Activated effector memory CD4-positive, alpha-beta T cell treated with Interleukin-2 at 50 U/mL for 16 hours (primary cell): ENCODE results near the gene TRIM41.
"Not testable (repeated sequence)": the region's sequence is repeated elsewhere in the genome, so short reads cannot be mapped to it uniquely, and the experiment has no call there.

ENCODE experiments used
- DNase-seq: peaks from one replicate; pipeline ENCODE4 v3.0.0-alpha.2; 2020

The TRIM41 gene

GRCh38 chr5:181223058-181223728, at the start of gene TRIM41:
TSS of gene TRIM41 (plus strand) at chr5:181223281. CDS start at chr5:181224000, 719 bp downstream.
- DNase-seq = peak; percentile 97

DNA sequence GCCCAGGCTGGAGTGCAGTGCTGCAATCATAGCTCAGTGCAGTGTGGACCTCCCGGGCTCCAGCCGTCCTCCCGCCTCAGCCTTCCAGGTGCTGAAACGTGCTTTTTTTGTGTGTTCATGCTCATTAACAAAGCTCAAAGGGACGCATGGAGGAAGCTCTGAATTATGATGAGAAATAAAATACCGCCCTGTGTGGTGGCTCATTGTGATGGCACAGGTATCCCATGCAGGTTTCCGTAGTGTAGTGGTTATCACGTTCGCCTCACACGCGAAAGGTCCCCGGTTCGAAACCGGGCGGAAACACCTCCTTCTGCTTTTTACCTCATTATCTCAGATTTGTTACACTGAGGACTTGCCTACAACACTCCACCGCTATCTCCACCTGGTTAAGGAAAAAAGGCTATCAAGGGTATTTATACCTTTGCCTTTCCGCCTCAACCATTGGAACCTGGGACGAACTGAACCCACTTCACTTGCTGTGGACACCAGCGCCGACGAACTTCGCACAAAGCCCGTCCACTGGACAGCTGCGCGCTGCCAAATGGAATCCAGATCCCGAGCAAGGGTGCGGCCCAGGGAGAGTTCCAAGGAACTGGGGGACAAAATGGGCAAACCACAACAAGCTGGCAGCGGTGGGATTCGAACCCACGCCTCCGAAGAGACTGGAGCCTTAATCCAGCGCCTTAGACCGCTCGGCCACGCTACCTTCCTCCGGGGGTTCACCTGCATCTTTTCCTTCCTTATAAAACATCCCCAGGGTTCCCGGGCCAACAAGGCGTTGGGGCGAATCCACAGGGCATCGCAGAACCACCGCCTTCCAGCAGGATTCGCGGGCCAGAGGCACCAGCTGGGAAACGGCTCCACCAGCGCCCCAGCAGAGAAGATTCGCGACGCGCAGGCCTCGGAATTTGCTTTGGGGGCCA, 49.4 kb upstream of the TRIM41 start:
- no peak for DNase-seq

DNA sequence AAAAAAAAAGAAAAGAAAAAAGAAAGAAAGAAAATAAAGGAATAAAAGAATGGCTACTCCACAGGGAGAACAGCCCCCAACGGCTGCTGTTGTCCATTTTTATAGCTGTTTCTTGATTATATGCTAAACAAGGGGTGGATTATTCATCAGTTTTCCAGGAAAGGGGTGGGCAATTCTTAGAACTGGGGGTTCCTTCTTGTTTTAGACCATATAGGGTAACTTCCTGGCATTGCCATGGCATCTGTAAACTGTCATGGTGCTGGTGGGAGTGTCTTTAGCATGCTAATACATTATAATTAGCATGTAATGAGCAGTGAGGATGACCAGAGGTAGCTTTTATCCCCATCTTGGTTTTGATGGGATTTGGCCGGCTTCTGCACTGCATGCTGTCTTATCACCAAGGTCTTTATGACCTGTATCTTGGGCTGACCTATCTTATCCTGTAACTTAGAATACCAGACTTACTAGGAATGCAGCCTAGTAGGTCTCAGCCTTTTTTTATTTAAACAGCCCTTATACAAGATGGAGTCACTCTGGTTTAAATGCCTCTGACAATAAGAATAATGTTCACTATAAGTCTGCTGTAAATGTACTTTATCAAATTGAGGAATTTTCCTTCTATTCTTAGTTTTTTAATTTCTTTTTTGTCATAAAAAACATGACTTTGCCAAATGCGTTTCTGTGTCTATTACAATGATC, 46.7 kb upstream of the TRIM41 start:
- DNase-seq = no peak

GRCh38 chr5:181177559-181177958, 45.5 kb upstream of the TRIM41 start:
- not testable (repeated sequence) for DNase-seq

- peak; percentile 51 for DNase-seq
Measured at GRCh38 chr5:181181650-181182565, 41.2 kb upstream of the TRIM41 start.

GRCh38 chr5:181182651-181183050, 40.4 kb upstream of the TRIM41 start:
- DNase-seq = no peak

DNA sequence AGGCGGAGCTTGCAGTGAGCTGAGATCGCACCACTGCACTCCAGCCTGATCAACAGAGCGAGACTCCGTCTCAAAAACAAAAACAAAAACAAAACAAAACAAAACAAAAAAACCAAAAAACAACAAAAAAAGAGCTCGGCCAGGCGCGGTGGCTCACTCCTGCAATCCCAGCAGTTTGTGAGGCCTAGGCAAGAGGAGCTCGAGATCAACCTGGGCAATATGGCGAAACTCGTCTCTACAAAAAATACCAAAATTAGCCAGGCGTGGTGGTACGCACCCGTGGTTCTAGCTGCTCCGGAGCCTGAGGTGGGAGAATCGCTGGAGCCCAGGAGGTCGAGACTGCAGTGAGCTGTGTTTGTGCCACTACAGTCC, 38.2 kb upstream of the TRIM41 start:
- no peak for DNase-seq

GRCh38 chr5:181185560-181185959, 37.5 kb upstream of the TRIM41 start:
- no peak for DNase-seq

GRCh38 chr5:181186022-181186421, 37.1 kb upstream of the TRIM41 start:
- no peak for DNase-seq

GRCh38 chr5:181186986-181187499, 36.0 kb upstream of the TRIM41 start:
- DNase-seq = no peak

DNA sequence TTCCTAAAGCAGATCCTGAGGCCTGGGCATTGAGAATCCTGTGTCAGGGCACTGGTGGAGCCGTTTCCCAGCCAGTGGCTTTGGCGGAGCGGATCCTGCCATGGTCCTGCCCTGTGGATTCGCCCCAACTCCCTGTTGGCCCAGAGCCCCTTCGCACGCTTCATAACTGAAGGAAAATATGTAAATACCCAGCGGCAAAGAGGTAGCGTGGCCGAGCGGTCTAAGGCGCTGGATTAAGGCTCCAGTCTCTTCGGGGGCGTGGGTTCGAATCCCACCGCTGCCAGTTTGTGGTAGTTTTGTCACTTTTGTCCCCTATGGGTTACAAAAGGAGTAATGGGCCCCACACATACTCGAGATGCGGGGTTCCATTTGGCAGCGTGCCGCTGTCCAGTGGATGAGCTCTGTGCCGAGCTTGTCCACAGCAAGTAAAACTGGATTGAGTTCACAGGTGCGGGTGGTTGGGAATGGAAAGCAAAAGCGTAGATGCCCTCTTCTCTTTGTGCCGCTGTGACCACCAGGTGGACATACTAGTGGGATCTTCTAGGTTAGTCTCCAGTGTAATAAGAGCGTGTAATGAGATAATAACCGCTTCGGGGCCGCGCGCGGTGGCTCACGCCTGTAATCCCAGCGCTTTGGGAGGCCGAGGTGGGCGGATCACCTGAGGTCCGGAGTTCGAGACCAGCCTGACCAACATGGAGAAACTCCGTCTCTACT, 35.4 kb upstream of the TRIM41 start:
- DNase-seq = no peak

- DNase-seq = peak; percentile 66
Measured at GRCh38 chr5:181188700-181189362, 34.2 kb upstream of the TRIM41 start.

DNA sequence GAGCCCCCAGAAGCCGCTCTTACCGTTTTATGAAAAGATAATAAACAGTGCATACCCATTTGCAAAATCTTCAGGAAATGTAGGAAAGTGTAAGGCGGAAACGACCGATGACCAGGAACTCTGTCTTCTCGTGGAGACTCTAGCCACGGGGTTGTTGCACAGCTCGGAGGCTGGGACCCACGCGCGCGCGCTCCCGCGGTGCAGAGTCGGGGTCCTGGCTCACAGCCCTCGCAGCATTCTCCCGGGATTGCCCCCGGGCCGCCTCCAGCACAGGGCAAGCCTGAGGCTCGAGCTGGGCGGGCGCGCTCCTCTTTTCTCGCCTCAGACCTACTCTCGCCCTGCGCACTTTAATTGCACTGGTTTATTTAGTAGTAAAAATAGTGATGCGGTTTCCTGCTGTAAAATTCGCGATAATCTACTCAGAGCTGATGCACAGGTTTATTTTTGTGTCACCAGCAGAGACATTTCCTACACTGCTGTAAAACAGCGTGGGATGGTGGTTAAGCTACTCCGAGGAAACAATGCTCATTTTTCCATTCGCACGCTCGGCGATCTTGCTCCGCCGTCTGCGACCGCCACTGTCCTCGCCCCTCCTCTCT, 33.6 kb upstream of the TRIM41 start:
- peak; percentile 32 for DNase-seq

DNA sequence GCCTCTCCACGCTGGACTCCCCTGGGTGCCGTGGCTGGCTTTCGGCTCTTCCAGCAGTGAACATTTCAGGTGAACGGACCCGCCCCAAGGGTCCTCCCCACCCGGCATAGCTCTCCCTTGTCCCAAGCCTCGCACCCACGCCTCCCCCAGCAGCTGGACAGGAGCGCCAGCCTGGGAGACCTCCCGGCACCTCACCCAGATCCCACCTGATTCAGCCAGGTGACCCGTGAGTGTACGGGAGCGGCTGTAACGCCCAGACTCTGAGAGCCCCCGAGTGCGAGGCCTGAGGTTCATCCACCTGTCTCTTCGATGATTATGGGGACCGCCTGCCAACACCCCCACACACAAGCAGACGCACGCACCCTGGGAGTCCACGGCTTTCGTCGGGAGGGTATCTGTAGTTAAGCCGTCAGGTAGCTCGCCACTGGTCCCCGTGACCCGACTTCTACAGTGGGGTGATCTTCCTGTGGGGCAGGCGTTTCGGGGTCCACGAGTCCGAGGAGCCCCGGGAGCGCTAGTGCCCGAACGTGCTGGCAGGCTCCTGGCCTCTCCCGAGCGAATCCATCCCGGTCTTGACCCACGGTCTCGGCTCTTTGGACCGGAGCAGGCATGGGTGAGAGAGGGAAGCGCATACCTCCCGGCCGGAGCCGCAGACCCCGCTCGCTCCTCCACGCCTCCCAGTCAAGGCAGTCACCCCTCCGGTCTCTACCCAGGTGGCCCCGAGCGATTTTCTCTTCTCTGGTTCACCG, 32.9 kb upstream of the TRIM41 start:
- DNase-seq = peak; percentile 27

- DNase-seq = peak; percentile 36
Measured at GRCh38 chr5:181190711-181191525, 32.2 kb upstream of the TRIM41 start.

DNA sequence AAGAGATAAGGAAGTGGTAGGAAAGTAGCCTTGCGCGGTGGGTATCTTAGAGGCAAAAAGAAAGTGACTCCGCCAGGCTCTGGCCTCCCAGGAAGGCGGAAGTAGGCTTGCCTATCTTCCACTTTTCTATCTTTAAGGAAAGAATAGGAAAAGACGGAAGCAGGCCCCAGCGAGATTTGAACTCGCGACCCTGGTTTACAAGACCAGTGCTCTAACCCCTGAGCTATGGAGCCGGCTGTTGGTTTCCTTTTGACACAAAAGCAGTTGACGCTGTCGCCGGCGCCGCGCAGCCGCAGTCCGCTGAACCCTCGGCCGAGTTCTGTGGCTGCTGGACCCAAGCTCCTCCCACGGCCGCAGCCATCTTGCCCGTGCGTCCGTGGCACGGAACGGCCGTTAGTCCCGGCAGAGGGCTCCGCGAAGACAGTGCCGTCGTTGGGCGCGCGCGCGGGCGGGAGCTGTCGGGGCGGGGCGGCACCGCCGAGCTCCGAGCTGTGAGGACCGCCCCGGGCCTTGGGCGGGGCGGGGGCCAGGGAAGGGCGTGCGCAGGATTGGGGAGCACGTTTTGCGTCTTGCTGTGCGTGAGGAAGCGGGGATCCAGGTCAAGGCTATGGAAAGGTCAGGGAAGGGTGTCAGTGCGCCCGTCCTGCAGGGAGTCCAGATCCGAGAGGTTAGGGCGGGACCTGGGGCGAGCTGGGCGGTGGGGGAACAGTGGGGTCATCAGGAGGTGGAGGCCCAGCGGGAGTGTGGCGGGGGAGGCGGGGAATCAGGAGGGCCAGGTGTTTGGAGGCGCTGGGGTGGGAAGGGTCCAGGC, 31.4 kb upstream of the TRIM41 start:
- DNase-seq = peak; percentile 95

- no peak for DNase-seq
Measured at GRCh38 chr5:181192337-181193046, 30.6 kb upstream of the TRIM41 start.
